ENCODE results near the gene PLXNB1.

Gene PLXNB1

DNA sequence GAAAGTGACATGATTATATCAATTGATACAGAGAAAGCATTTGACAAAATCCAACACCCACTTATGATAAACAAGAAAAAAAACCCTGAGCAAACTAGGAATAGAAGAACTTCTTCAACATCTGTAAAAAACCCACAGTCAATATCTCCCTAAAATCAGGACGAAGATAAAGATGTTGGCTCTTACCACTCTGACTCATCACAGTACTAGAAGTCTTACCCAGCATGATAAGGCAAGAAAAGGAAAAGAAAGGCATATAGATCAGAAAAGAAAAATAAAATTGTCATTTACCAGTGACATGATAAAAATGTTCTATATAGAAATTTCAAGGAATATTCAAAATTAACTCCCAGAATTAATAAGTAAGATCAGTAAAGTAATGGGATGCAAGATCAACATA, 65.0 kb downstream of the PLXNB1 start:
- TF ChIP-seq, protein P1, sequence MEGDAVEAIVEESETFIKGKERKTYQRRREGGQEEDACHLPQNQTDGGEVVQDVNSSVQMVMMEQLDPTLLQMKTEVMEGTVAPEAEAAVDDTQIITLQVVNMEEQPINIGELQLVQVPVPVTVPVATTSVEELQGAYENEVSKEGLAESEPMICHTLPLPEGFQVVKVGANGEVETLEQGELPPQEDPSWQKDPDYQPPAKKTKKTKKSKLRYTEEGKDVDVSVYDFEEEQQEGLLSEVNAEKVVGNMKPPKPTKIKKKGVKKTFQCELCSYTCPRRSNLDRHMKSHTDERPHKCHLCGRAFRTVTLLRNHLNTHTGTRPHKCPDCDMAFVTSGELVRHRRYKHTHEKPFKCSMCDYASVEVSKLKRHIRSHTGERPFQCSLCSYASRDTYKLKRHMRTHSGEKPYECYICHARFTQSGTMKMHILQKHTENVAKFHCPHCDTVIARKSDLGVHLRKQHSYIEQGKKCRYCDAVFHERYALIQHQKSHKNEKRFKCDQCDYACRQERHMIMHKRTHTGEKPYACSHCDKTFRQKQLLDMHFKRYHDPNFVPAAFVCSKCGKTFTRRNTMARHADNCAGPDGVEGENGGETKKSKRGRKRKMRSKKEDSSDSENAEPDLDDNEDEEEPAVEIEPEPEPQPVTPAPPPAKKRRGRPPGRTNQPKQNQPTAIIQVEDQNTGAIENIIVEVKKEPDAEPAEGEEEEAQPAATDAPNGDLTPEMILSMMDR (IDR thresholded peaks at IDR 0.05; ENCODE audit: borderline replicate concordance, control extremely low read depth, extremely low read depth, insufficient read depth, missing control alignments), result no peak
- no peak for DNase-seq (ENCODE audit: low spot score)
- in situ Hi-C loops (cut with MboI; ENCODE audit: low sequenced_read_pairs, unreplicated experiment), result no loop called here

DNA sequence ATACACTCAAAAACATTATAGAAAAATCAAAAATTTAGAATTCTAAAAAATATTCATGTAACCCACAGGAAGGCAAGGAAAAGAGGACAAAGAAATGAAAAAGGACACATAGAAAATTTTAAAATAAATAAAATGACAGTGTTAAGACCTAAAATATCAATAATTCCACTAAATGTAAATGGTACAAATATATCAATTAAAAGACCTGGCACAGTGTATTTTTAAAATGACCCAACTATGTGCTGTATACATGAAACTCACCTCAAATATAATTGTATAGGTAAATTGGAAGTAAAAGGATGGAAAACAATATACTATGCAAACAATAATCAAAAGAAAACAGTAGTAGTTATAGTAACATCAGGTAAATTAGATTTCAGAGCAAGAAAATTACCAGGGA, 68.0 kb downstream of the PLXNB1 start:
- no peak for DNase-seq (ENCODE audit: low spot score)
- in situ Hi-C loops (cut with MboI; ENCODE audit: low sequenced_read_pairs, unreplicated experiment), result no loop called here
- TF ChIP-seq, protein P1 (IDR thresholded peaks at IDR 0.05; ENCODE audit: borderline replicate concordance, control extremely low read depth, extremely low read depth, insufficient read depth, missing control alignments), result no peak

DNA sequence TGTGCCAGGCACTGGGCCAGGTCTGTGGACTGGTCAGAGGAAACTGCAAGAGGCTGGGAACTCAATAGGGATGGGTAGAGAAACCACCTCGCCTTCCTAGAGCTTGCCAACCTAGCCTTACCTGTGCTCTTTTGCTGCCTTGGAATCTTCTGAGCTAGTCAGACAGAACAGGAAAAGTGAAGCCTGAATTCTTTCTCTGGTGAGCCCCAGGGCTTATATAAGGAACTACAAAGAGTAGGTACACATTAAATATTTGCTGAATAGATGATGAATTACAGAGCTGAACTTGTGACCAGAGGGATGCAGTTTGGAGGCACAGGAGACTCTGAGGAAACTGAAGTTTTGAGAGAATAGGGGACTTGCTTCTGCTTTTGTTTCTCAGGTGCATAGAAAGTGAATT, 73.5 kb downstream of the PLXNB1 start:
- DNase-seq (ENCODE audit: low spot score), result no peak
- in situ Hi-C loops (cut with MboI; ENCODE audit: low sequenced_read_pairs, unreplicated experiment), result no loop called here
- TF ChIP-seq, protein P1 (IDR thresholded peaks at IDR 0.05; ENCODE audit: borderline replicate concordance, control extremely low read depth, extremely low read depth, insufficient read depth, missing control alignments), result no peak

DNA sequence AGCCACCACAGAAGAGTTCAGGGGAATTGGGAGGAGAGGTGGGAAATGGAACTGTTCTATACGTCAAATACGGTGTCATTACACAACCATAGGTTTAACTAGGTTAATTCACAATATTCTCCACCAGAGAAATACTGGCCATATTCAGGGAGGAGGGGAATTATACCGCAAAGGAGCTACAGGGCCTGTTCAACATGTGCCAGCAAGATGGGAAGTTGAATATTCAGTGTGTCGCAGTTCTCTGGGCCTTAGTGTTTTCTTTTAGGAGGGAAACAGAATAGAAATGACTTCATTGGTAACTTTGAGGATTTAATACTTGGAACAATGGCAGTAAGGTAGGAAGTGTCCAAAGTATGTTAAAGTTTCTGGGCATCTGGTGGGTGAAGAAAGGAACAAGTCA, 75.9 kb downstream of the PLXNB1 start:
- TF ChIP-seq, protein P1 (IDR thresholded peaks at IDR 0.05; ENCODE audit: borderline replicate concordance, control extremely low read depth, extremely low read depth, insufficient read depth, missing control alignments), result no peak
- no peak for DNase-seq (ENCODE audit: low spot score)
- in situ Hi-C loops (cut with MboI; ENCODE audit: low sequenced_read_pairs, unreplicated experiment), result no loop called here

All from GM13976 (cell line).